HT1080 (cell line): ENCODE measurements around the gene ASGR2. TPM values are rescaled to one million over a fixed set of nuclear protein-coding genes. Genes with fewer than 3 reads are reported as not detected.
A peak's percentile ranks its signal among the peaks of the same experiment; 100 is the strongest.
"Not testable (repeated sequence)": the region's sequence is repeated elsewhere in the genome, so short reads cannot be mapped to it uniquely, and the experiment has no call there.

ENCODE experiments used
- DNase-seq: peaks from one replicate; pipeline ENCODE4 v3.0.0-alpha.2; 2015; ENCODE audit warnings: low read depth
- polyA plus RNA-seq, 2 experiments: library from polyadenylated mRNA; depleted of rRNA; stranded (reverse); fragments of >200 nt; gene quantifications; 2 replicates each; pipeline ENCODE4 v1.2.3, GENCODE V29; 2015
- total RNA-seq: library from RNA; depleted of rRNA; stranded (reverse); fragments of >200 nt; shearing (Covaris generic); gene quantifications from 2 replicates; pipeline ENCODE4 v1.2.3, GENCODE V29; 2014; rRNA removed

ASGR2 gene
- total RNA-seq = not detected in 2 replicates
- not detected in 2 replicates for polyA plus RNA-seq (2015; cell fraction: cytosol; rRNA removed)
- not detected in 2 replicates for polyA plus RNA-seq (2015; cell fraction: nucleus; rRNA removed)

DNA sequence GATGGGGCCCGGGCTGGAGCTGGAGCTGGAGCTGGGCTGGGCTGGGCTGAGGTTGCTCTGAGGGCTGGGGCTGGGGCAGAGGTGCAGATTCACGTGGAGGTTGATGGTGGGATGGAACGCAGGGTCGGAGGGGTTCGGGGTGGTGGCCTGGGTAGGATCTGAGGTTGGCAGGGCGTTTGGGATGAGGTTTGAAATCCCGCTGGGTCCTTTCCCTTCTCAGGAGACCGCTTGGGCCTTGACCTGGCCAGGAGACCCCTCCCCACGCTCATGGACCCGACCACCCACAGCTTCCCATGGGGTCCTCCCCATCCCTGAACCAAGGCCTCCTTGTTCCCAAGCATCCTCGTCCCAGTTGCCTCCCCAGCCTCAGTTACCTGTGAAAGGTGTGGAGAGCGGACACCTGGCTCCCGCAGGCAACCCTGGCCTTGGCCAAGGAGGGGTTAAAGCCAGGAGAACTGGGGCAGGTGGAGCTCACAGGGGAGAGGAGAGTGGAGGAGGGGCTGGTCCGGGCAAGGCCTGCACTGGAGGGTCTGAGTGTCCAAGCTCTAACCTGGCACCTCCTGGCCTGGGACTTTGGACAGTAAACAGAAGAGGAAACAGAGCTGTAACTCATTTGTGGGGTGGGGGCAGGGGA is at the start of gene ASGR2:
TSS of gene ASGR2 (minus strand) at position 582 of the 634 bp plus-strand sequence. CDS start 582 bp downstream, outside the sequence.
- no peak for DNase-seq

DNA sequence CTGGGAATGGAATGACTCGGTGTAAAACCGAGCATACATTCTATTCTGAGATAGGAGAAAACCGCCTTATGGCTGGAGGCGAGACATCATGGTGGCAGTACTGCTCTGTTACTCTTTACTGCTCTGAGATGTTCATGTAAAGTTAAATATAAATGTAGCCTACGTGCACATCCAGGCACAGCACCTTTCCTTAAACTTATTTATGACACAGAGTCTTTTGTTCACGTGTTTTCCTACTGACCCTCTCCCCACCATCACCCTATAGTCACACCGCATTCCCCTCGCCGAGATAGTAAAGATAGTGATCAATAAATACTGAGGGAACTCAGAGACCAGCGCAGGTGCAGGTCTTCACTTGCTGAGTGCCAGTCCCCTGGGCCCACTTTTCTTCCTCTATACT is 44.9 kb upstream of the ASGR2 start:
- not testable (repeated sequence) for DNase-seq

- not testable (repeated sequence) for DNase-seq
Observed at GRCh38 chr17:7158424-7158823, 43.8 kb upstream of the ASGR2 start.

GRCh38 chr17:7156342-7156940 is 41.8 kb upstream of the ASGR2 start:
- no peak for DNase-seq

- no peak for DNase-seq
Observed at GRCh38 chr17:7147772-7148171, 33.1 kb upstream of the ASGR2 start.

GRCh38 chr17:7146115-7146514 is 31.5 kb upstream of the ASGR2 start:
- DNase-seq = no peak

DNA sequence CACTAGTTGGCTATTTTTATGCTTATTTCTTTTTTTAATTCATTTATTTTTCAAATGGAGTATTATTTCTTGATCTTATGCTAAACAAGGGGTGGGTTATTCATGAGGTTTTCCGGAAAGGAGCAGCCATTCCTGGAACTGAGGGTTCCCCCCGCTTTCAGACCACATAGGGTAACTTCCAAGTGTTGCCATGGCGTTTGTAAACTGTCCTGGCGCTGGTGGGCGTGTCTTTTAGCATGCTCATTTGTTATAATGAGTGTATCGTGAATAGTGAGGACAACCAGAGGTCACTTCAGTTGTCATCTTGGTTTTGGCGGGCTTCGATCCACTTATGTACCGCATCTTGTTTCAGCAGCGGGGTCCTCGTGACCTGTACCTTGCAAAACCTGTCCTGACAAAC is 29.6 kb upstream of the ASGR2 start:
- DNase-seq = no peak

- no peak for DNase-seq
Observed at GRCh38 chr17:7141824-7142223, 27.2 kb upstream of the ASGR2 start.

DNA sequence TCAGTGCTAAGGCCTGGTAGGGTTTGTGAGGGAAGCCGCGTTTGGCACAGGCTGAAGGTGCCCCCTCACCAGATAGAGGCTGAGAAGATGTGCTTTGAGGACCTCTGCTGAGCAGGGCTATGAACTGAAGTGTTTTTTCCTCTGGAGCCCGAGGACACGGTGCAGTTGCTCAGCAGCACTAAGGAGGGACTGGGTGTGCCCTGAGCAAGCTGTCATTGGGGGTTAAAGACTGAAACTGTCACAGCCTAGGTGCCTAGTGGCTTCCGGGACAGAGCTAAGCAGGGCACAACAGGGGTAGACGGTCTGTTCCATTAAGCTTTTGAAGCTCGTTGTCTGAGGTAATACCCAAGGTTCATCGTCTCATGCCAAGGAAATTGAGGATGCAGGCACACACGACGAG is 24.8 kb upstream of the ASGR2 start:
- DNase-seq = no peak

DNA sequence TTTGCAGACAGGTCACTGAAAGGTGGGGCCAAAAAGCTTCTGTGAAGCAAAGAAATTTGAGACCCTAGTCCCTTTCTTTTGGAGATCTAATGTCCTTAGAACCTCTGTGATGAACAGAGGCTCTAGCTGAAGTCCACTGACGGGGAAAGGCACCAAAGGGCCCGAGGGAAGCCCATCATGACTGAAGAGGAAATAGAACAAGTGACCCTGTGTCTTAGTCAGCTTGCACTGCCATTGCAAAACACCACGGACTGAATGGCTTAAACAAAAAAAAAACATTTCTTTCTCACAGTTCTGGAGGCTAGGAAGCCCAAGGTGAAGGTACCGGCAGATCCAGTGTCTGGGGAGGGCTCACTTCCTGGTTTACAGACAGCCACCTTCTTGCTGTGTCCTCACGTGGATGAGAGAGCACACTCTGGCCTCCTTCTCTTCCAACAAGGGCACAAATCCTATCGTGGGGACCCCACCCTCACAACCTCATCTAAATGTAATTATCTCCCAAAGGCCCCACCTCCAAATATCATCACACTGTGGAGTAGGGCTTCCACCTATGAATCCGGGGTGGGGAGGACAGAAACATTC is 24.3 kb upstream of the ASGR2 start:
- no peak for DNase-seq

GRCh38 chr17:7137171-7137943 is 22.7 kb upstream of the ASGR2 start:
- no peak for DNase-seq

DNA sequence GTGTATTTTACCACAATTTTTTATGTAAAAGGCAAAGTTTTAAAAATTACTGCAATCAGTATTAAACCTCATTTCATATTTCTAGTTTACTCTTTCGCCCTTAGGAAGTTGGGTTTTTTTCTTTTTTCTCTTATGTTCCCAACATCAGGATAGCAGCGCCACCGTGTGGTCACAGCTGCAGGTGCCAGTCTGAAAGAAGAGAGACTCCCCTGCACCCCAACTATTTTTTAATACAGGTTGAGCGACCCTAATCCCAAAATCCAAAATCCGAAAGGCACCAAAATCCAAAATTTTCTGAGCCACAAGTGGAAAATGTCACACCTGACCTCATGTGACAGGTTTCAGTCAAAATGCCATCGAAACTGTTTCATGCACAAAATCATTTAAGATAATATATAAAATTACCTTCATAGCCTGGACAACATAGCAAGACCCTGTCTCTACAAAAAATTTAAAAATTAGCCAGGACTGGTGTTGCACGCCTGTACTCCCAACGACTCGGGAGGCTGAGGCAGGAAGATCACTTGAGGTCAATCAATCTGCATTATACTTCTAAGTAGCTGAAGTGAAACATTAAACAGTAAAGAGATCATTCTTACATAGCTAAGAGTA is 21.8 kb upstream of the ASGR2 start:
- DNase-seq = peak; percentile 63

DNA sequence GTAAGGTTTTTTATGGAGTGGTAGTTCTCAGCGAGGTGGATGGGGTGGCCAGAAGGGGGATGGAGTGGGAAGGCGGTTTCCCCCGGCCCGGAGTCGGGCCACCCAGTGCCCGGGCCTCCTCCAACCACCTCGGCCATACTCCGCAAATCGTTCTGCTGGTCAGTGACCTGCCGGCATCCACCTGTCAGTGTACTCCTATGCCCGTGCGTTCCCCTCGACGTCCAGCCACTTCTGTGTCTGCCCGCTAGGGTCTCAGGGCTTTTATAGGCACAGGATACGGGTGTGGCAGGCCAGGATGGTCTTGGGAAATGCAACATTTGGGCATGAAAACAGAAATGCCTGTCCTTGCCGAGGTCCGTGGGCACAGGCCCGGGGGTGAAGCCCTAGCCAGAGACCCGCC is 19.3 kb upstream of the ASGR2 start:
- no peak for DNase-seq

- no peak for DNase-seq
Observed at GRCh38 chr17:7133424-7133823, 18.8 kb upstream of the ASGR2 start.

GRCh38 chr17:7132511-7133094 is 18.0 kb upstream of the ASGR2 start:
- DNase-seq = no peak

GRCh38 chr17:7131423-7131791 is 16.8 kb upstream of the ASGR2 start:
- DNase-seq = no peak

GRCh38 chr17:7130621-7131422 is 16.2 kb upstream of the ASGR2 start:
- DNase-seq = no peak

DNA sequence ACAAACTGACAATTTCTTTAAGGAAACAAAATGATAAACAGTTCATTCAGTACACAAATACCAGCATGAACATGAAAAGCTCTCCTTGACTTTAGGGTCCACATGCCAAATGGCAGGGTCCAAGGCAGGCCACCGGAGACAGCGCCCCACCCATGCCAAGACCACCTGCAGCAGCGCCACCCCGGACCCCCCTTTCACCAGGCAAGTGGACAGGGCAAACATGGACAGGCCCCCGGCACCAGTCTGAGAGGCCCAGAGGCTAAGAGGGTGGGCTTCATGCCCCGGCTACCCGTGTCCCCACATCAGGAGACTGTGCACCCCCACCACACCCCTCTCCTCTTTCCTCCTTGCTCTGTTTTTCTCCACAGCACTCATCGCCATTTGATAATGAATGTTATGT is 14.7 kb upstream of the ASGR2 start:
- DNase-seq = no peak

- no peak for DNase-seq
Observed at GRCh38 chr17:7128160-7128559, 13.5 kb upstream of the ASGR2 start.

- not testable (repeated sequence) for DNase-seq
Observed at GRCh38 chr17:7127501-7127900, 12.9 kb upstream of the ASGR2 start.
